Measurements from ENCODE around the gene ANKRD33B.

GRCh38 chr5:10564838-10565784 is 1.2 kb downstream of the ANKRD33B start:
- TF ChIP-seq EZH2 (IDR thresholded peaks at IDR 0.05; ENCODE audit: borderline replicate concordance, low read depth, low read length, severe bottlenecking) (no peak), CTCF (IDR thresholded peaks at IDR 0.05; ENCODE audit: borderline replicate concordance, extremely low read depth, low read length, poor library complexity, severe bottlenecking) (no peak)

Measured in DND-41 (cell line).